Dendritic cell treated with granulocyte-macrophage colony-stimulating factor and Interleukin-4, amounts not matched to agents 40 ng/mL and 50 ng/mL, for 4 days (primary cell): ENCODE results near the gene C11orf54.
"Not testable (repeated sequence)": the region's sequence is repeated elsewhere in the genome, so short reads cannot be mapped to it uniquely, and the experiment has no call there.

ENCODE experiments used
- H3K27ac Mint-ChIP-seq: one replicate; pipeline ENCODE4 v1.8.0; 2022; ENCODE audit warnings: mild to moderate bottlenecking, mixed read lengths
- H3K27me3 Mint-ChIP-seq: one replicate; pipeline ENCODE4 v1.8.0; 2022; ENCODE audit warnings: mild to moderate bottlenecking, mixed read lengths
- H3K36me3 Mint-ChIP-seq: one replicate; pipeline ENCODE4 v1.8.0; 2022; ENCODE audit warnings: low read depth, mixed read lengths
- H3K4me1 Mint-ChIP-seq: one replicate; pipeline ENCODE4 v1.8.0; 2022; ENCODE audit warnings: low read depth, mixed read lengths
- H3K4me3 Mint-ChIP-seq: one replicate; pipeline ENCODE4 v1.8.0; 2022; ENCODE audit warnings: mild to moderate bottlenecking, moderate library complexity, mixed read lengths
- H3K9me3 Mint-ChIP-seq: one replicate; pipeline ENCODE4 v1.8.0; 2022; ENCODE audit warnings: mixed read lengths
- intact Hi-C: fragments of 100-400 bp; cut with micrococcal nuclease; formaldehyde crosslinking; loops from one replicate; pipeline ENCODE4 v1.15.0; 2022

Gene C11orf54

DNA sequence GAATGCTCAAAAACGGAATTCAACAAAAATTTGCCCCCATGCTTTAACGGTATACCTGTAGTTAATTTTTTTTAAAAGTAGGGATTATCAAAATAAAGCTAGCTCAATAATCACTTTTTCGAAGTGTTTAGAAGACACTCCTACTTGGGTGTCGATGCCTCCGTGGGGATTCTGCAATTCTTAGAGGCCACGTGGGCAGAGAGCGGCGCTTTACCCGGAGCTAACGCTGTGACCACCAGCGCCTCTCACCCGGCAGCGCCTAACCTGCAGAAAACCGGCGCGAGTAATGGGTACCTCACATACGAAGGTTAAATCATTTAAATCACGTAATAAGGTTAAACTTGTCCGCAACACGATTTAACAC, 760 bp upstream of the C11orf54 start:
- Mint-ChIP-seq H3K27me3 (no peaks in the 10 kb centered on the region), H3K4me1 (peaks cover 53% of the 10 kb centered on the region), H3K4me3 (peak overlapping the region; percentile 99), H3K9me3 (no peaks in the 10 kb centered on the region), H3K36me3 (peaks cover 74% of the 10 kb centered on the region), H3K27ac (peak overlapping the region; percentile 100)
- intact Hi-C loops: loop anchor here (1.0 to 5.0 kb wide), 4 partner anchors 44 to 752 kb away; partner anchors contain the start of genes ANKRD49, CEP295, MED17 and MRE11

DNA sequence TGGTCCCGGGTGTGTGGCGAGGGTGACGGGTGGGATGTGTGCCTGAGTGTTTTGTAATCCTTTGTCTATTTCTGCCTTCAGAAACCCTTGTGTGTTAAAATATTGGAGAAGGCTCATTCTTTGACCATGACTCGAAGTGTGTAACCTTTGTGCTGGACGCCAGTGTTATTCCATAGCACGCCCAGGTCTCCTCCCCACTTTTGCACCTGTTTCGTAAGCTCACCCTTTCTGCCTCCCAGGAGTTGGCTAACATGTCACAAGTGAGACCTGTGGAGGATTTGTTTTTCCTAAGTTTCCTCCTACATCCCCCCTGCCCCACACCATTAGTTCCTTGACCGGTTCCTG, 382 bp downstream of the C11orf54 start:
- Mint-ChIP-seq H3K36me3 (peaks cover 62% of the 10 kb centered on the region), H3K9me3 (no peaks in the 10 kb centered on the region), H3K27ac (peak overlapping the region; percentile 100), H3K4me1 (peaks cover 53% of the 10 kb centered on the region), H3K27me3 (no peaks in the 10 kb centered on the region), H3K4me3 (peak overlapping the region; percentile 99)
- intact Hi-C loops: loop anchor here (1.0 to 5.0 kb wide), 4 partner anchors 42 to 750 kb away; partner anchors contain the start of genes ANKRD49, CEP295, MED17 and MRE11

DNA sequence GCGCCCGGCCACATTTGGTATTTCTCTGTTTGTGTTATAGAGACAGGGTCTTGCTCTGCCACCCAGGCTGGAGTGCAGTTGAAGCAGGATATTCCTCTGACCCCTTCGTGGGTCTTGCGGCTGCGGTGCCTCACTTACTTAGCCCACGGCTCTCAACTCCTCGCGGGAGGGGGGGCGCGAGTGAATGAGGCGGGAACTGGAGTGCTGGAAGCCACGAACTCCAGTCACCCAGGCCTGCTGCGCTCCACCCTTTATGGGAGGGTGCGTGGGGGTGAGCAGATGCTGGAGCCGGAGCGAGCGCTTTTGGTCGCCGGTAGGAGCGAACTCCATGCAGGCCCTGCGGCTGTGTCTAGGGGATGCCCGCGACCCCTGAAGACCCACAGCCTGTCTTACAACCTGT, 1.8 kb downstream of the C11orf54 start:
- H3K9me3 Mint-ChIP-seq: no peaks in the 10 kb centered on the region
- H3K27ac Mint-ChIP-seq: no peak overlapping the region
- H3K27me3 Mint-ChIP-seq: no peaks in the 10 kb centered on the region
- peaks cover 45% of the 10 kb centered on the region for H3K4me1 Mint-ChIP-seq
- H3K4me3 Mint-ChIP-seq: no peak overlapping the region
- H3K36me3 Mint-ChIP-seq: peaks cover 54% of the 10 kb centered on the region
- intact Hi-C loops: loop anchor here (5.0 kb wide), 3 partner anchors 81 to 749 kb away; partner anchors contain the start of genes ANKRD49, CEP295, MRE11 and SLC36A4

DNA sequence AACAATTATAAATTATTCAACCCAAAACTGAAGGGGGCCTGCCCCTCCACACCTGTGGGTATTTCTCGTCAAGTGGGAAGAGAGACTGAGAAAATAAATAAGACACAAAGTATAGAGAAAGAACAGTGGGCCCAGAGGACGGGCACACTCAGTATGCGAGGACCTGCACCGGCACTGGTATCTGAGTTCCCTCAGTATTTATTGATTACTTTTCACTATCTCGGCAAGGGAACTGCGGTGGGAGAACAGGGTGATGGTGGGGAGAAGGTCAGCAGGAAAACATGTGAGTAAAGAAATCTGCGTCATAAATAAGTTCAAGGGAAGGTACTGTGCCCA, 3.2 kb downstream of the C11orf54 start:
- intact Hi-C loops: loop anchor here (5.0 kb wide), 3 partner anchors 82 to 748 kb away; partner anchors contain the start of genes ANKRD49, CEP295, MRE11 and SLC36A4
- Mint-ChIP-seq H3K36me3 (peaks cover 47% of the 10 kb centered on the region), H3K27ac (no peak overlapping the region), H3K4me1 (peaks cover 31% of the 10 kb centered on the region), H3K4me3 (no peak overlapping the region), H3K9me3 (no peaks in the 10 kb centered on the region), H3K27me3 (no peaks in the 10 kb centered on the region)

DNA sequence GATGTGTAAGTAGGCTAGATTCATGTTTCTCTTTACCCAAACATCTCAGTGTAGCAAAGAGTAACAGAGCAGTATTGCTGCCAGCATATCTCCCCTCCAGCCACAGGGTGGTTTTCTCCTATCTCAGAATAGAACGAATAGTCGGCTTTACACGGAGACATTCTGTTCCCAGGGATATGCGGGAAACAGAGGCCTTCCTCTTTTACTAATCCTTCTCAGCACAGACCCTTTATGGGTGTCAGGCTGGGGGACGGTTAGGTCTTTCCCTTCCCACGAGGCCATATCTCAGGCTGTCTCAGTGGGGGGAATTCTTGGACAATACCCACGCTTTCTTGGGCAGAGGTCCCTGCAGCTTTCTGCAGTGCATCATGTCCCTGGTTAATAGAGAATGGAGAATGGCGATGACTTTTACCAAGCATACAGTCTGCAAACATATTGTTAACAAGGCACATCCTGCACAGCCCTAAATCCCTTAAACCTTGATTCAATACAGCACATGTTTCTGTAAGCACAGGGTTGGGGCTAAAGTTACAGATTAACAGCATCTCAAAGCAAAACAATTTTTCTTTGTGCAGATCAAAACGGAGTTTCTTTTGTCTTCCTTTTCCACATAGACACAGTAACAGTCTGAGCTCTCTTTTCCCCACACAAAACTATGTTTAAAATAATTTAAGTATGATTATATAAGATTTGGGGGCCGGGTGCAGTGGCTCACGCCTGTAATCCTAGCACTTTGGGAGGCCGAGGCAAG, 3.7 kb downstream of the C11orf54 start:
- intact Hi-C loops, H3K27ac Mint-ChIP-seq: not testable (repeated sequence)

DNA sequence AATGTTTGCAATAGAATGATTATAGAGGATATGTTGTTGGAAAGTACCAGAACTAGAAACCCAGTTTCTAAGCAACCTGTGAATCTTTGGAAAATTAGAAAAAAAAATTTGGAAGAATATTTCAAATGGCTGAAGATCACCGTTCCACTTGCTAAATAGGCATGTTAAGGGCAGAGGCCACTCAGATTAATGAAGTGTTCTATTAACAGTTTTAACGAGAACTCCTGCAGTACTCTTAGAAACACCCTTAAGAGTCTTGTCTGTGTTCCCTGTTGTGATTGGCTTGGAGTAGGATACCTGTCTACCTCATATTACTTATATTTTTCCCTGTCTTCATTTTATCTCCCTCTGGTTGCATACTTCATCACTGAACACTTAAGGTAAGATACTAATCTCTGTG, 4.6 kb downstream of the C11orf54 start:
- Mint-ChIP-seq H3K27ac (no peak overlapping the region), H3K4me3 (no peak overlapping the region), H3K27me3 (no peaks in the 10 kb centered on the region), H3K9me3 (no peaks in the 10 kb centered on the region), H3K4me1 (peaks cover 26% of the 10 kb centered on the region), H3K36me3 (peaks cover 33% of the 10 kb centered on the region)
- intact Hi-C loops: no loop called here

More for the DNA sequence above, 3.7 kb downstream of the C11orf54 start:
- H3K4me3 Mint-ChIP-seq, H3K27me3 Mint-ChIP-seq, H3K9me3 Mint-ChIP-seq: not testable (repeated sequence)
- peaks cover 41% of the 10 kb centered on the region for H3K36me3 Mint-ChIP-seq
- H3K4me1 Mint-ChIP-seq: peaks cover 26% of the 10 kb centered on the region

DNA sequence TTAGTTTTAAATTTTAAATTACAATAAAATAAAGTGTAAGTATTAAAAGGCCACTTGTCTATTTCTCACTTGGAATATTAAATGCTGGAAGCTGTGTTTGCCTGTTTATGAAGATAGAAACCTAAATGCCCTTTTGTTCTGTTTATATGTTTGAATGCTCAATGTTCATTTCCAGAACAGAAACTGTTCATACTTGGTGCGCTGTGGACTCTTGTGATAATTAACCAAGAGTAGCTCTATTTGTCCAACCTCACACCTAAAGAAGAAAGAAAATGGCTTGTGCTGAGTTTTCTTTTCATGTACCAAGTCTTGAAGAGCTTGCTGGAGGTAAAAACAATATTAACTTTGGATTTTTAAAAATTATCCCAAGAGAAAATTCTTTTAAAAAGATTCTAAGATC, 5.7 kb downstream of the C11orf54 start:
- peaks cover 22% of the 10 kb centered on the region for H3K4me1 Mint-ChIP-seq
- peaks cover 30% of the 10 kb centered on the region for H3K36me3 Mint-ChIP-seq
- H3K27ac Mint-ChIP-seq: no peak overlapping the region
- no peak overlapping the region for H3K4me3 Mint-ChIP-seq
- intact Hi-C loops: no loop called here
- H3K9me3 Mint-ChIP-seq: no peaks in the 10 kb centered on the region
- no peaks in the 10 kb centered on the region for H3K27me3 Mint-ChIP-seq

DNA sequence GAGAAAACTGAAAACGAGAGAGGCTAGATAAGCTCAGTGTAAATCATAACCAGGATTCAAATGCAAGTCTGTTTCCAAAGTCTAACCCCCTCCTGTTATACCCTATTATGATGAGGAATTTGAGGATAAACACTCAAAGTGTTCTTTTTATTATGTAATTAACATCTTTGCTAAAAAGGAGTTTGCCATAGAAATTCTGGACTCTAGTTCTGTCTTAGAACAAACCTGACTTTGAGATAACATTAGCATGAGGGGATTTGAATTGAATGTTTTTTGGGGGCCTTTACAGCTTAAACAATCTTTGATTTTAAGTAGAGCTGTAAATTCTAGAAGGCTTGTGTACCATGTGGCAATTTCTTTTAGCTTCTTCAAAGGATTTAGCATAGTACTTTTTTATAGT, 9.5 kb downstream of the C11orf54 start:
- Mint-ChIP-seq H3K36me3 (peaks cover 47% of the 10 kb centered on the region), H3K9me3 (no peaks in the 10 kb centered on the region), H3K4me1 (peaks cover 6% of the 10 kb centered on the region), H3K27me3 (no peaks in the 10 kb centered on the region), H3K4me3 (no peak overlapping the region), H3K27ac (no peak overlapping the region)
- intact Hi-C loops: no loop called here

DNA sequence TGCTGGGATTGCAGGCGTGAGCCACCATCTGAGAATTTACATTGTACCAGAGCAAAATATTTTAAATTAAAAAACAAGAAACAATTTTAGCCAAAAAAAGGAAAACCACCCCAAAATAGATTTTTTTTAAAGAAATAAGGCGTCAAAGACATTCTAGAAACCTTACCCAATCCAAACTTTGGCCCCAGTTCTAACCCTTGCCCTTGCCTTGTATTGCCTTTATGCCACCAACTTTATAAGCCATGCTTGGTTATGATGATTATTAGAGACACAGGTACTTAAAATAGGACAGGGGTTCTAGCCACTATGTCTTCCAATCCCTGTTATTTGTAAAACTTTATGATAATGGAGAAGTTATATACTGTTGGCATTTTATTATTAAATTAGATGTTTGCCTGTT, 11.8 kb downstream of the C11orf54 start:
- Mint-ChIP-seq H3K9me3 (no peaks in the 10 kb centered on the region), H3K27me3 (no peaks in the 10 kb centered on the region), H3K4me1 (peaks cover 6% of the 10 kb centered on the region), H3K36me3 (peaks cover 58% of the 10 kb centered on the region), H3K4me3 (no peak overlapping the region), H3K27ac (no peak overlapping the region)
- intact Hi-C loops: no loop called here

DNA sequence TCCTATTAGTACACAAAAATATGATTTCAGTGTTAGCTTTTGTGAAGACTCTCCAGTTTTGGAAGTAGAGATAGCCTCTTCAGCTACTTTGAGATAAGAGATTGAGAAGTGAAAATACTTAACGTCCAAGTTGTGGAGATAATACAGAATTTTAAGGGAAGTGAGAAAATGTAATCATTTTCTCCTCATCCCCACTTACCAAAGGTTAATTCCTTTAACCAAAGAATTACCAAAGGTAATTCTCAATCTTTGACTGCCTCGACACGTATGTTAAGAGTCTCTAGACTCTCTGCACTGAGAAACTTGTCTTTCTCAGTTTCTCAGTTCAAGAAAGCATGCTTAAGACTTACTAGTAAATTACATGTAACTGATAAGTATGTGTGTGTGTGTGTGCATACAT, 15.3 kb downstream of the C11orf54 start:
- intact Hi-C loops: no loop called here
- no peak overlapping the region for H3K27ac Mint-ChIP-seq
- no peaks in the 10 kb centered on the region for H3K27me3 Mint-ChIP-seq
- no peaks in the 10 kb centered on the region for H3K9me3 Mint-ChIP-seq
- peaks cover 84% of the 10 kb centered on the region for H3K36me3 Mint-ChIP-seq
- no peak overlapping the region for H3K4me3 Mint-ChIP-seq
- H3K4me1 Mint-ChIP-seq: peaks cover 6% of the 10 kb centered on the region

DNA sequence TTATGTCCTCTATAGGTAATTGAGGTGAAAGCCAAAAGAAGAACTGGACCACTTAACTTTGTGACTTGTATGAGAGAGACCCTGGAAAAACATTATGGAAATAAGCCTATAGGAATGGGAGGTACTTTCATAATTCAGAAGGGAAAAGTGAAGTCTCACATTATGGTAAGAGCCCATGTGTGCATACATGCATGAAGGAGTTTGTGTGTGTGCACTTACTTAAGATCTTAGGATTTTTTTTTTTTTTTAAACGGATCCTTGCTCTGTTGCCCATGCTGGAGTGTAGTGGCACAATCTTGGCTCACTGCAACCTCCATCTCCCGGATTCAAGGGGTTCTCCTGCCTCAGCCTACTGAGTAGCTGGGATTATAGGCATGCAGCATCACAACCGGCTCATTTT, 15.8 kb downstream of the C11orf54 start:
- Mint-ChIP-seq H3K27me3 (no peaks in the 10 kb centered on the region), H3K4me3 (no peak overlapping the region)

DNA sequence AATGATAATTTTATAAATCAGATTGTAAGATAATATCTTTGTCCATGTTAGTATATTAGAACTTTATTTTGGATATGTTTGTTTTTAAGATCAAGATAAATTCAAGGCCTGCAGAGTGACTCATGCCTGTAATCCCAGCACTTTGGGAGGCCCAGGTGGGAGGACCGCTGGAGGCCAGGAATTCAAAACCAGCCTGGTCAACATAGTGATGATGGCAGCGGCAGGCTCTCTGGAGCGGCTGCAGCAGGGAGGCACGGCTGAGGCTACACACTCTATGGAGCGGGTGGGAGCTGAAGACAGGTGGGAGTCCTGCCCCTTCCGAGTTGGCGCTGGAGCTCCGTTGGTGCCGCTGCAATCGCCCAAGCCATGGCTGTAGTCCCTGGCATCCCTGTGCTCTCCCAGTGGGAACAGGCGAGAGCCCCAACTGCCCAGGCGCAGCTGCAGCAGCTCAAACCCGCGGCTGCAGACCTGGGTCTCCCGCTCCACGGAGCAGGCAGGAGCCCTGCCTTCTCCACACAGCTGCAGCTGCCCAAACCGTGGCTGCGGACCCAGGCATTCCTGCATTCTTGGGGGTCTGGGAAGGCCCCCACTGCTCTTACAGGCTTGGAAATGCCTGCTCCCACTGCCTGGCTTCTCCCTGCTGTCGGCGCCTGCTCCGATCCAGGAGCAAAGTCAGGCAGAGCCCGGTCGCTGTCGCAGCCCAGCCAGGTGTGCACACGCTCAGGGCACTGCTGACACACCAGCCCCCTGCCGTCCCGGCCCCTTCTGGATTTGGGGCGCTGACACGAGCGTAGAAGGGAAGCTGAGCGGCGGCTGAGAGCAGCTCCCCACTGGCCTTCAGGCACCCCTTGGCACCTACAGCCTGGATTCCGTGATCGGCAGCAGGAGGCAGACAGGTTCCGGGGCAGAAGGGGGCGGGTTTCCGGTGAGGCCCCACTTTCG, 16.7 kb downstream of the C11orf54 start:
- intact Hi-C loops: no loop called here
- Mint-ChIP-seq H3K4me3 (no peak overlapping the region), H3K36me3 (peaks cover 72% of the 10 kb centered on the region), H3K27me3 (no peaks in the 10 kb centered on the region), H3K27ac (no peak overlapping the region), H3K9me3 (no peaks in the 10 kb centered on the region), H3K4me1 (no peaks in the 10 kb centered on the region)

More for the DNA sequence above, 15.8 kb downstream of the C11orf54 start:
- no peaks in the 10 kb centered on the region for H3K9me3 Mint-ChIP-seq
- intact Hi-C loops: no loop called here
- H3K27ac Mint-ChIP-seq: no peak overlapping the region
- peaks cover 79% of the 10 kb centered on the region for H3K36me3 Mint-ChIP-seq
- H3K4me1 Mint-ChIP-seq: peaks cover 3% of the 10 kb centered on the region

DNA sequence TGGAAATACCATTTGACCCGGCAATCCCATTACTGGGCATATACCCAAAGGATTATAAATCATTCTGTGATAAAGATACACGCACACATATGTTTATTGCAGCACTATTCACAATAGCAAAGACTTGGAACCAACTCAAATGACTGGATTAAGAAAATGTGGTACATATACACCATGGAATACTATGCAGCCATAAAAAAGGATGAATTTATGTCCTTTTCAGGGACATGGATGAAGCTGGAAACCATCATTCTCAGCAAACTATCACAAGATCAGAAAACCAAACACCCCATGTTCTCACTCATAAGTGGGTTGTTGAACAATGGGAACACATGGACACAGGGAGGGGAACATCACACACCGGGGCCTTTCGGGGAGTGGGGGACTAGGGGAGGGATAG, 17.7 kb downstream of the C11orf54 start:
- H3K27ac Mint-ChIP-seq, H3K4me1 Mint-ChIP-seq, H3K9me3 Mint-ChIP-seq, H3K4me3 Mint-ChIP-seq, H3K27me3 Mint-ChIP-seq, intact Hi-C loops: not testable (repeated sequence)
- peaks cover 74% of the 10 kb centered on the region for H3K36me3 Mint-ChIP-seq

DNA sequence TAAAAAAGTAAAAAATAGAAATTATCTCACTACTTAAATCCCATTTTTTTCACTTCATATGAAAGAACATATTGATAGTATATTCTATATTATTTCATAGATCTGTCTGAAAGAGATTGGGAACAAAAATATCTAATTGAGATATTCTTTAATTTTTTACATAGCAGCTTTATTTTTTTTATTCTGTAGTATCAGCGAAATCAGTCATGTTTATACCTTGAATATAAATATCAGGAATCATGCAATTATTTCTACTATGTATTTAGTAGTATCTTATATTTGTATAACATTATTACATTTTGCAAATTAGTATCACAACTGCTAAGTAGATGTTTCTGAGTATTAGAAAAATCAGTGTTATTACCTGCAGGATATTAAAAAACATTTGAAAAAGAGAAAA, 20.4 kb downstream of the C11orf54 start:
- Mint-ChIP-seq H3K27ac (no peak overlapping the region), H3K4me3 (no peak overlapping the region), H3K36me3 (peaks cover 71% of the 10 kb centered on the region), H3K4me1 (no peaks in the 10 kb centered on the region), H3K9me3 (peaks cover 3% of the 10 kb centered on the region), H3K27me3 (no peaks in the 10 kb centered on the region)
- intact Hi-C loops: no loop called here
